ENCODE measurements around the gene ZNF474.

Gene ZNF474

DNA sequence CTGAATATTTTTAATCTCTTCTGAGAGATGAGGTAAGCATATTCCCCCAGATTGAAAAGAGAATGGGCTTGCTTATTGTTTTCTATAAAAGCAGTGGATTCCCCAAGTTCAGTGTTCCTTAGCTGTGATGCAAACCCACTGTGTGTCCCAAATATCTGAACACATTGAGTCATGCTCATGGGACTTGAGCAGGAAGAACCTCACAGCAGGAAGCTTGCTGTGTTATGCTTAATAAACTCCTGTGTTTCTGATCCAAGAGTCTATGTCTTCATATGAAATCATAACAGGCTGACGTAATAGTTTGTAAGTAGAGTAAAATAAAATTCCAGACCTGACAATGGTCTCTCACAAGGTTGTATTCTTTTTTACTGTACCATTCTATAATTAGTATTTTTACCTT lies 26.5 kb upstream of the ZNF474 start:
- Histone ChIP-seq H3K27ac (replicated peaks) (no peak overlapping the region), H3K4me3 (replicated peaks; ENCODE audit: insufficient read depth, low read length) (no peak overlapping the region), H3K27me3 (ENCODE audit: insufficient read depth, poor library complexity, severe bottlenecking) (no peaks in the 10 kb centered on the region)
- no peak for DNase-seq (ENCODE audit: low read depth in 1 of 2, low spot score in 1 of 2)
- TF ChIP-seq POLR2AphosphoS5 (IDR thresholded peaks at IDR 0.05; ENCODE audit: low read depth), result no peak
- TF ChIP-seq GABPA (IDR thresholded peaks at IDR 0.05; ENCODE audit: low read depth), result no peak
- TF ChIP-seq, protein P1, sequence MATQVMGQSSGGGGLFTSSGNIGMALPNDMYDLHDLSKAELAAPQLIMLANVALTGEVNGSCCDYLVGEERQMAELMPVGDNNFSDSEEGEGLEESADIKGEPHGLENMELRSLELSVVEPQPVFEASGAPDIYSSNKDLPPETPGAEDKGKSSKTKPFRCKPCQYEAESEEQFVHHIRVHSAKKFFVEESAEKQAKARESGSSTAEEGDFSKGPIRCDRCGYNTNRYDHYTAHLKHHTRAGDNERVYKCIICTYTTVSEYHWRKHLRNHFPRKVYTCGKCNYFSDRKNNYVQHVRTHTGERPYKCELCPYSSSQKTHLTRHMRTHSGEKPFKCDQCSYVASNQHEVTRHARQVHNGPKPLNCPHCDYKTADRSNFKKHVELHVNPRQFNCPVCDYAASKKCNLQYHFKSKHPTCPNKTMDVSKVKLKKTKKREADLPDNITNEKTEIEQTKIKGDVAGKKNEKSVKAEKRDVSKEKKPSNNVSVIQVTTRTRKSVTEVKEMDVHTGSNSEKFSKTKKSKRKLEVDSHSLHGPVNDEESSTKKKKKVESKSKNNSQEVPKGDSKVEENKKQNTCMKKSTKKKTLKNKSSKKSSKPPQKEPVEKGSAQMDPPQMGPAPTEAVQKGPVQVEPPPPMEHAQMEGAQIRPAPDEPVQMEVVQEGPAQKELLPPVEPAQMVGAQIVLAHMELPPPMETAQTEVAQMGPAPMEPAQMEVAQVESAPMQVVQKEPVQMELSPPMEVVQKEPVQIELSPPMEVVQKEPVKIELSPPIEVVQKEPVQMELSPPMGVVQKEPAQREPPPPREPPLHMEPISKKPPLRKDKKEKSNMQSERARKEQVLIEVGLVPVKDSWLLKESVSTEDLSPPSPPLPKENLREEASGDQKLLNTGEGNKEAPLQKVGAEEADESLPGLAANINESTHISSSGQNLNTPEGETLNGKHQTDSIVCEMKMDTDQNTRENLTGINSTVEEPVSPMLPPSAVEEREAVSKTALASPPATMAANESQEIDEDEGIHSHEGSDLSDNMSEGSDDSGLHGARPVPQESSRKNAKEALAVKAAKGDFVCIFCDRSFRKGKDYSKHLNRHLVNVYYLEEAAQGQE (IDR thresholded peaks at IDR 0.05; ENCODE audit: insufficient replicate concordance, low read depth), result no peak
- TF ChIP-seq, protein P2, sequence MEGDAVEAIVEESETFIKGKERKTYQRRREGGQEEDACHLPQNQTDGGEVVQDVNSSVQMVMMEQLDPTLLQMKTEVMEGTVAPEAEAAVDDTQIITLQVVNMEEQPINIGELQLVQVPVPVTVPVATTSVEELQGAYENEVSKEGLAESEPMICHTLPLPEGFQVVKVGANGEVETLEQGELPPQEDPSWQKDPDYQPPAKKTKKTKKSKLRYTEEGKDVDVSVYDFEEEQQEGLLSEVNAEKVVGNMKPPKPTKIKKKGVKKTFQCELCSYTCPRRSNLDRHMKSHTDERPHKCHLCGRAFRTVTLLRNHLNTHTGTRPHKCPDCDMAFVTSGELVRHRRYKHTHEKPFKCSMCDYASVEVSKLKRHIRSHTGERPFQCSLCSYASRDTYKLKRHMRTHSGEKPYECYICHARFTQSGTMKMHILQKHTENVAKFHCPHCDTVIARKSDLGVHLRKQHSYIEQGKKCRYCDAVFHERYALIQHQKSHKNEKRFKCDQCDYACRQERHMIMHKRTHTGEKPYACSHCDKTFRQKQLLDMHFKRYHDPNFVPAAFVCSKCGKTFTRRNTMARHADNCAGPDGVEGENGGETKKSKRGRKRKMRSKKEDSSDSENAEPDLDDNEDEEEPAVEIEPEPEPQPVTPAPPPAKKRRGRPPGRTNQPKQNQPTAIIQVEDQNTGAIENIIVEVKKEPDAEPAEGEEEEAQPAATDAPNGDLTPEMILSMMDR (IDR thresholded peaks at IDR 0.05; ENCODE audit: insufficient read depth, low read length), result no peak
- no peak for TF ChIP-seq SPI1 (IDR thresholded peaks at IDR 0.05; ENCODE audit: borderline replicate concordance, low read depth)

DNA sequence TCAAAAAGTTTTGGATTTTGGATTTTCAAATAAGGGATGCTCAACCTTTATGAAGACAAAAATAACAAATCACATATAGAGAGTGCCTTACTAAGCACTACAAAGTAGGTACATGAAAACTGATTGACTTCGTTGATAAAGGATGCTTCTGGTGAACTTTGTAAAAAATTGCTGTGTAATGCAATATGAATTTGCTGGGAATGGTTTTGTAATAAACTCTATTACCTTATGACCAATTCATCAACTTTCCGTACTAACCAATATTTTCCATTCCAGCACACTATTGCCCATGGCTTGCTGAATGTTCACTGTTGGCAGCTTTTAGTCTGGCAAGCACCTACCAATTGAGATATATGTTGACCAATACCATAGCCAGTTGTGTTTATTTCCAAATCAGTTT lies 23.4 kb upstream of the ZNF474 start:
- H3K27me3 ChIP-seq (ENCODE audit: insufficient read depth, poor library complexity, severe bottlenecking), result no peaks in the 10 kb centered on the region
- no peak for DNase-seq (ENCODE audit: low read depth in 1 of 2, low spot score in 1 of 2)
- TF ChIP-seq SPI1 (IDR thresholded peaks at IDR 0.05; ENCODE audit: borderline replicate concordance, low read depth), result no peak
- TF ChIP-seq, protein P1 (IDR thresholded peaks at IDR 0.05; ENCODE audit: insufficient replicate concordance, low read depth), result no peak
- no peak for TF ChIP-seq POLR2AphosphoS5 (IDR thresholded peaks at IDR 0.05; ENCODE audit: low read depth)
- TF ChIP-seq GABPA (IDR thresholded peaks at IDR 0.05; ENCODE audit: low read depth), result no peak
- TF ChIP-seq, protein P2 (IDR thresholded peaks at IDR 0.05; ENCODE audit: insufficient read depth, low read length), result no peak
- H3K27ac ChIP-seq (replicated peaks), result no peak overlapping the region
- H3K4me3 ChIP-seq (replicated peaks; ENCODE audit: insufficient read depth, low read length), result no peak overlapping the region

DNA sequence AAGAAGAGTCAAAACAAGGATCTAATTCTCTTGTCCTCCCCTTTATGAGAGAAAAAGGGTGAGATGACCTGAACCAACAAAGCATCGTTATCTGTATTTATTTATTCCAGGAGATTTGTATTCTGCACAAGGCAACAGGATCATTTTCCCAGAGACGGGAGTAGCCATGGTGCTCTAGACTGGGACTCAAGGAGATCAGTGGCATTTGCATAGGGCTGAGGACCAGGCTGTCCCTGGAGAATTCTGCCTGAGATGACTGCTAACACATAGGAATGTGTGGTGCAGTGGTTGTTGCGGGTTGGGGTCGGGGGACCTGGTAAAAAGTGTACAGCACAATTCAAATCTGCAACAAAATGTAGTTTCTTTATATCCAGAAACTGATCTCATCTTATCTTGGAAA lies 22.3 kb upstream of the ZNF474 start:
- Histone ChIP-seq H3K27me3 (ENCODE audit: insufficient read depth, poor library complexity, severe bottlenecking) (no peaks in the 10 kb centered on the region), H3K4me3 (replicated peaks; ENCODE audit: insufficient read depth, low read length) (no peak overlapping the region), H3K27ac (replicated peaks) (no peak overlapping the region)
- TF ChIP-seq POLR2AphosphoS5 (IDR thresholded peaks at IDR 0.05; ENCODE audit: low read depth) (no peak), GABPA (IDR thresholded peaks at IDR 0.05; ENCODE audit: low read depth) (no peak), SPI1 (IDR thresholded peaks at IDR 0.05; ENCODE audit: borderline replicate concordance, low read depth) (no peak)
- TF ChIP-seq, protein P1 (IDR thresholded peaks at IDR 0.05; ENCODE audit: insufficient replicate concordance, low read depth), result no peak
- TF ChIP-seq, protein P2 (IDR thresholded peaks at IDR 0.05; ENCODE audit: insufficient read depth, low read length), result no peak
- no peak for DNase-seq (ENCODE audit: low read depth in 1 of 2, low spot score in 1 of 2)
